WTC11 (cell line): ENCODE measurements around the gene P2RX6.

ENCODE experiments used
- GRHL2 ChIP-seq: fragments of 250-450 bp; sonication (Bioruptor Pico); IDR thresholded peaks from 2 replicates; pipeline ENCODE4 v1.8.0; 2022; ENCODE audit warnings: mild to moderate bottlenecking, moderate library complexity; ENCODE audit not compliant: insufficient replicate concordance, severe bottlenecking
- TF ChIP-seq, protein P1 (sequence below): fragments of 200-600 bp; IDR thresholded peaks from 2 replicates; pipeline ENCODE4 v1.8.0; 2022; ENCODE audit warnings: antibody characterized with exemption
- TF ChIP-seq, protein P2 (sequence below): sonication (generic); formaldehyde crosslinking; IDR thresholded peaks from 2 replicates; pipeline ENCODE4 v1.8.0; 2022; ENCODE audit warnings: mild to moderate bottlenecking, missing genetic modification reagents

DNA sequence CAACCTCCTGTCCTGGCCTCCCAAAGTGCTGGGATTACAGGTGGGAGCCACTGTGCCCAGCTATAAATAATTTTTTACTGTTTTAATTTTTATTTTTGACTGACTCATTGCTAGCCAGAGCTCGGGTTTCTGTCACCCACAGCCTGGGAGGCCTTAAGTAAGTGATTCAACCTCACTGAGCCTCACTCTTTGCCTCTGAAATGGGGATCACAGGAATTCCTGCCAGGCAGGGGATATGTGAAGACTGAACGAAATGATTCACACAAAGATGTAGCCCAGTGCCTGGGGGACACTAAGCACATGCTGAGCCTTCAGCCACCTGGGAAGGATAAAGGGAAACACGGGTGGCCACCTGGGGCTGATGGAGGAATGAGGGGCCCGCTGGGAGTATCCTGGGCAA is 27.0 kb downstream of the P2RX6 start:
- TF ChIP-seq, protein P1, sequence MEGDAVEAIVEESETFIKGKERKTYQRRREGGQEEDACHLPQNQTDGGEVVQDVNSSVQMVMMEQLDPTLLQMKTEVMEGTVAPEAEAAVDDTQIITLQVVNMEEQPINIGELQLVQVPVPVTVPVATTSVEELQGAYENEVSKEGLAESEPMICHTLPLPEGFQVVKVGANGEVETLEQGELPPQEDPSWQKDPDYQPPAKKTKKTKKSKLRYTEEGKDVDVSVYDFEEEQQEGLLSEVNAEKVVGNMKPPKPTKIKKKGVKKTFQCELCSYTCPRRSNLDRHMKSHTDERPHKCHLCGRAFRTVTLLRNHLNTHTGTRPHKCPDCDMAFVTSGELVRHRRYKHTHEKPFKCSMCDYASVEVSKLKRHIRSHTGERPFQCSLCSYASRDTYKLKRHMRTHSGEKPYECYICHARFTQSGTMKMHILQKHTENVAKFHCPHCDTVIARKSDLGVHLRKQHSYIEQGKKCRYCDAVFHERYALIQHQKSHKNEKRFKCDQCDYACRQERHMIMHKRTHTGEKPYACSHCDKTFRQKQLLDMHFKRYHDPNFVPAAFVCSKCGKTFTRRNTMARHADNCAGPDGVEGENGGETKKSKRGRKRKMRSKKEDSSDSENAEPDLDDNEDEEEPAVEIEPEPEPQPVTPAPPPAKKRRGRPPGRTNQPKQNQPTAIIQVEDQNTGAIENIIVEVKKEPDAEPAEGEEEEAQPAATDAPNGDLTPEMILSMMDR = no peak
- TF ChIP-seq GRHL2 (CRISPR knock-in tag) = no peak
- TF ChIP-seq, protein P2, sequence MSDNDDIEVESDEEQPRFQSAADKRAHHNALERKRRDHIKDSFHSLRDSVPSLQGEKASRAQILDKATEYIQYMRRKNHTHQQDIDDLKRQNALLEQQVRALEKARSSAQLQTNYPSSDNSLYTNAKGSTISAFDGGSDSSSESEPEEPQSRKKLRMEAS (CRISPR knock-in tag) = no peak
